SK-N-SH (cell line): Measurements from ENCODE around the gene ENTPD2. TPM values are rescaled to one million over a fixed set of nuclear protein-coding genes. Genes with fewer than 3 reads are reported as not detected.

Source experiments
- CTCF ChIA-PET: fragments of 300-600, 350-600 bp; formaldehyde crosslinking; extraction: SDS; loops from one replicate; lab custom pipeline; 2021; lab: Yijun Ruan, JAX
- POLR2A ChIA-PET: fragments of 350-600 bp; sonication (Branson Sonifier 250); formaldehyde crosslinking; extraction: SDS; loops from one replicate; lab custom pipeline; 2020; ENCODE audit warnings: antibody characterized with exemption, inconsistent platforms; lab: Yijun Ruan, JAX
- DNase-seq: peaks from one replicate; pipeline ENCODE4 v3.0.0; 2012
- H2AFZ ChIP-seq: fragments of 200-600 bp; sonication (generic); 2 replicates; pipeline ENCODE4 v1.8.1; 2016; ENCODE audit warnings: antibody characterized with exemption, mild to moderate bottlenecking, low read depth
- H3F3A ChIP-seq: fragments of 200-600 bp; sonication (generic); replicated peaks from 2 replicates; pipeline ENCODE3; 2016; ENCODE audit warnings: antibody characterized with exemption, mild to moderate bottlenecking; ENCODE audit not compliant: insufficient read depth
- H3K27ac ChIP-seq, 2 experiments: fragments of 200-500 bp in 1 of 2; fragments of 200-600 bp in 1 of 2; sonication (Bioruptor generic) in 1 of 2; sonication (generic), shearing (Covaris generic) in 1 of 2; 2 replicates each; pipeline versions ENCODE4 v1.5.1 to v1.6.1; 2014 to 2016; ENCODE audit warnings: low read depth in 2 of 2, inconsistent platforms in 1 of 2, low read length in 1 of 2, mild to moderate bottlenecking in 1 of 2, mixed read lengths in 1 of 2
- H3K27me3 ChIP-seq: fragments of 200-600 bp; sonication (generic), shearing (Covaris generic); 2 replicates; pipeline ENCODE4 v1.6.1; 2016; ENCODE audit warnings: mixed run types; ENCODE audit not compliant: insufficient read depth
- H3K36me3 ChIP-seq, 2 experiments: fragments of 200-500 bp in 1 of 2; fragments of 200-600 bp in 1 of 2; sonication (Bioruptor generic) in 1 of 2; sonication (generic) in 1 of 2; replicated peaks in 1 of 2; 2 replicates each; pipeline versions ENCODE3 to v1.5.1; 2014 to 2016; ENCODE audit warnings: low read length in 1 of 2, mild to moderate bottlenecking in 1 of 2; ENCODE audit not compliant: insufficient read depth in 2 of 2, control insufficient read depth in 1 of 2
- H3K4me1 ChIP-seq, 2 experiments: fragments of 200-500 bp in 1 of 2; fragments of 200-600 bp in 1 of 2; sonication (Bioruptor generic) in 1 of 2; sonication (generic), shearing (Covaris generic) in 1 of 2; 2 replicates each; pipeline versions ENCODE4 v1.5.1 to v1.6.1; 2014 to 2016; ENCODE audit warnings: low read depth in 1 of 2, low read length in 1 of 2, mixed run types in 1 of 2; ENCODE audit not compliant: insufficient read depth in 2 of 2, control insufficient read depth in 1 of 2
- H3K4me2 ChIP-seq: fragments of 200-600 bp; sonication (generic), shearing (Covaris generic); 2 replicates; pipeline ENCODE4 v1.6.1; 2017; ENCODE audit warnings: mixed run types
- H3K4me3 ChIP-seq, 2 experiments: fragments of 200-500 bp in 1 of 2; fragments of 200-600 bp in 1 of 2; sonication (Bioruptor generic) in 1 of 2; sonication (generic), shearing (Covaris generic) in 1 of 2; 2 replicates each; pipeline versions ENCODE4 v1.5.1 to v1.8.1; 2014 to 2016; ENCODE audit warnings: low read depth in 2 of 2, inconsistent platforms in 1 of 2, low read length in 1 of 2, mild to moderate bottlenecking in 1 of 2, mixed read lengths in 1 of 2, moderate library complexity in 1 of 2
- H3K79me2 ChIP-seq: fragments of 200-600 bp; sonication (generic); 2 replicates; pipeline ENCODE4 v1.8.1; 2017; ENCODE audit warnings: mild to moderate bottlenecking; ENCODE audit not compliant: insufficient read depth
- H3K9ac ChIP-seq: fragments of 200-600 bp; sonication (generic); 2 replicates; pipeline ENCODE4 v1.6.1; 2017; ENCODE audit warnings: mixed run types
- H3K9me2 ChIP-seq: fragments of 200-600 bp; sonication (generic); 2 replicates; pipeline ENCODE4 v1.6.1; 2017; ENCODE audit warnings: mixed run types
- H3K9me3 ChIP-seq: fragments of 200-600 bp; sonication (generic); 2 replicates; pipeline ENCODE4 v1.6.1; 2017; ENCODE audit warnings: mixed run types, mild to moderate bottlenecking, moderate library complexity
- H4K20me1 ChIP-seq: fragments of 200-600 bp; sonication (generic); 2 replicates; pipeline ENCODE4 v1.6.1; 2017; ENCODE audit warnings: mild to moderate bottlenecking, mixed run types; ENCODE audit not compliant: insufficient read depth
- CHD2 ChIP-seq: fragments of 150-350 bp; IDR thresholded peaks from 2 replicates; pipeline ENCODE4 v1.6.1; 2018; ENCODE audit warnings: low read length; ENCODE audit not compliant: partially characterized antibody
- ELF1 ChIP-seq: IDR thresholded peaks from 2 replicates; pipeline ENCODE4 v1.4.0; 2012
- EP300 ChIP-seq, 2 experiments: IDR thresholded peaks; 2 replicates each; pipeline versions ENCODE4 v1.4.0 to v1.6.1; 2012; ENCODE audit warnings: borderline replicate concordance in 1 of 2, low read depth in 1 of 2, low read length in 1 of 2
- EZH2phosphoT487 ChIP-seq: fragments of 200-600 bp; sonication (generic); IDR thresholded peaks from 2 replicates; pipeline ENCODE4 v1.6.1; 2017; ENCODE audit warnings: low read depth, mixed run types, mild to moderate bottlenecking, antibody characterized with exemption, moderate library complexity, borderline replicate concordance
- FOSL2 ChIP-seq: IDR thresholded peaks from 2 replicates; pipeline ENCODE4 v1.4.0; 2012; ENCODE audit warnings: low read depth, mild to moderate bottlenecking, moderate library complexity, borderline replicate concordance
- FOXM1 ChIP-seq: IDR thresholded peaks from 2 replicates; pipeline ENCODE4 v1.4.0; 2012; ENCODE audit warnings: low read depth, mild to moderate bottlenecking
- GABPA ChIP-seq: IDR thresholded peaks from 2 replicates; pipeline ENCODE4 v1.4.0; 2012; ENCODE audit warnings: low read depth, mild to moderate bottlenecking
- JUND ChIP-seq: IDR thresholded peaks from 2 replicates; pipeline ENCODE4 v1.4.0; 2012
- MAX ChIP-seq: IDR thresholded peaks from 2 replicates; pipeline ENCODE4 v1.4.0; 2012; ENCODE audit warnings: low read depth
- MEF2A ChIP-seq: IDR thresholded peaks from 2 replicates; pipeline ENCODE4 v1.4.0; 2012; ENCODE audit warnings: low read depth, borderline replicate concordance
- NFIC ChIP-seq: IDR thresholded peaks from 2 replicates; pipeline ENCODE4 v1.4.0; 2012; ENCODE audit warnings: borderline replicate concordance
- POLR2AphosphoS5 ChIP-seq: IDR thresholded peaks from 2 replicates; pipeline ENCODE4 v1.6.1; 2012; ENCODE audit warnings: low read depth, low read length
- RAD21 ChIP-seq: IDR thresholded peaks from 2 replicates; pipeline ENCODE4 v1.6.1; 2012; ENCODE audit warnings: mild to moderate bottlenecking, low read length
- REST ChIP-seq: IDR thresholded peaks from 2 replicates; pipeline ENCODE4 v1.6.1; 2012; ENCODE audit warnings: mild to moderate bottlenecking, low read depth, low read length, moderate library complexity
- RFX5 ChIP-seq: IDR thresholded peaks from 2 replicates; pipeline ENCODE4 v1.6.1; 2012; ENCODE audit warnings: mild to moderate bottlenecking, improper control_type of control experiment, low read length
- SIN3A ChIP-seq: IDR thresholded peaks from 2 replicates; pipeline ENCODE4 v1.6.1; 2012; ENCODE audit warnings: low read depth, mild to moderate bottlenecking, low read length, moderate library complexity, borderline replicate concordance
- SMC3 ChIP-seq: IDR thresholded peaks from 2 replicates; pipeline ENCODE4 v1.6.1; 2012; ENCODE audit warnings: low read depth, low read length, improper control_type of control experiment
- TAF1 ChIP-seq: IDR thresholded peaks from 2 replicates; pipeline ENCODE4 v1.6.1; 2012; ENCODE audit warnings: low read depth, mild to moderate bottlenecking, low read length, moderate library complexity, borderline replicate concordance
- TCF12 ChIP-seq: IDR thresholded peaks from 2 replicates; pipeline ENCODE4 v1.4.0; 2012
- WGBS: methylation state at CpG from one replicate; pipeline ENCODE4 v1.1.6; 2017; ENCODE audit warnings: low lambda C conversion rate; 5-methylcytosine and 5-hydroxymethylcytosine counted together
- polyA plus RNA-seq, 3 experiments: library from polyadenylated mRNA; depleted of rRNA; stranded (reverse); fragments of >200 nt; gene quantifications; 2 replicates each; pipeline ENCODE4 v1.2.3, GENCODE V29; 2012
- TF ChIP-seq, protein P1 (sequence below): fragments of 150-350 bp; IDR thresholded peaks from 2 replicates; pipeline ENCODE4 v1.6.1; 2017; ENCODE audit warnings: antibody characterized with exemption, low read length, low read depth, borderline replicate concordance
- TF ChIP-seq, protein P2 (sequence below): fragments of 200-600 bp; sonication (generic); IDR thresholded peaks from 2 replicates; pipeline ENCODE4 v1.6.1; 2017; ENCODE audit warnings: antibody characterized with exemption, mild to moderate bottlenecking, moderate library complexity
- TF ChIP-seq, protein P3 (sequence below): fragments of 150-350 bp; IDR thresholded peaks from 2 replicates; pipeline ENCODE4 v1.6.1; 2016; ENCODE audit warnings: mild to moderate bottlenecking, low read depth, low read length
- TF ChIP-seq, protein P4 (sequence below): IDR thresholded peaks from 2 replicates; pipeline ENCODE4; 2012

The ENTPD2 gene
- polyA plus RNA-seq, 1 of the 3 experiments (the other 2 are of a cell fraction) = not detected

- Histone ChIP-seq H3K79me2 (0 out of 2 replicates have a peak, but pooled peaks cover 3% of the 10 kb centered on the region), H3K4me3 (peak overlapping the region; percentile 62 to 73; a peak in 3 of 4 replicates), H2AFZ (no peak overlapping the region), H3F3A (no peaks in the 10 kb centered on the region), H3K27me3 (no peaks in the 10 kb centered on the region), H3K9ac (no peak overlapping the region), H3K27ac (no peak overlapping the region; a peak in 1 of 4 replicates), H3K9me2 (no peaks in the 10 kb centered on the region), H3K4me2 (peak overlapping the region; percentile 99), H4K20me1 (no peaks in the 10 kb centered on the region), H3K9me3 (no peaks in the 10 kb centered on the region), H3K4me1 (peaks cover 5 to 49% of the 10 kb centered on the region in 2 experiments; a peak in 1 of 4 replicates), H3K36me3 (no peaks in the 10 kb centered on the region)
- ChIA-PET CTCF (interaction anchor here (0.6 to 15.1 kb wide), 59 partner anchors 8 to 358 kb away, joined by 3 to 350 read pairs (median 4); partner anchors contain the start of genes AJM1, C8G, CLIC3 and CYSRT1), POLR2A (interaction anchor here (0.7 to 1.4 kb wide), 4 partner anchors 27 to 81 kb away, joined by 3 to 5 read pairs (median 4); no protein-coding TSS in a partner anchor)
- 29% methylated on average over 12 of the region's 19 CpGs for WGBS
- peak; percentile 90 for DNase-seq
- TF ChIP-seq RAD21 (peak; percentile 56), SIN3A (no peak), JUND (no peak), FOSL2 (no peak), MEF2A (no peak), REST (no peak), EZH2phosphoT487 (no peak), EP300 (IDR thresholded peaks at IDR 0.05; ENCODE audit: borderline replicate concordance in 1 of 2, low read depth in 1 of 2, low read length in 1 of 2) (no peak), TCF12 (no peak), MAX (no peak), GABPA (no peak), POLR2AphosphoS5 (no peak), RFX5 (no peak), CHD2 (no peak), FOXM1 (no peak), TAF1 (no peak), NFIC (no peak), SMC3 (peak; percentile 51), ELF1 (no peak)
- TF ChIP-seq, protein P1, sequence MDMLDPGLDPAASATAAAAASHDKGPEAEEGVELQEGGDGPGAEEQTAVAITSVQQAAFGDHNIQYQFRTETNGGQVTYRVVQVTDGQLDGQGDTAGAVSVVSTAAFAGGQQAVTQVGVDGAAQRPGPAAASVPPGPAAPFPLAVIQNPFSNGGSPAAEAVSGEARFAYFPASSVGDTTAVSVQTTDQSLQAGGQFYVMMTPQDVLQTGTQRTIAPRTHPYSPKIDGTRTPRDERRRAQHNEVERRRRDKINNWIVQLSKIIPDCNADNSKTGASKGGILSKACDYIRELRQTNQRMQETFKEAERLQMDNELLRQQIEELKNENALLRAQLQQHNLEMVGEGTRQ = no peak
- TF ChIP-seq, protein P2, sequence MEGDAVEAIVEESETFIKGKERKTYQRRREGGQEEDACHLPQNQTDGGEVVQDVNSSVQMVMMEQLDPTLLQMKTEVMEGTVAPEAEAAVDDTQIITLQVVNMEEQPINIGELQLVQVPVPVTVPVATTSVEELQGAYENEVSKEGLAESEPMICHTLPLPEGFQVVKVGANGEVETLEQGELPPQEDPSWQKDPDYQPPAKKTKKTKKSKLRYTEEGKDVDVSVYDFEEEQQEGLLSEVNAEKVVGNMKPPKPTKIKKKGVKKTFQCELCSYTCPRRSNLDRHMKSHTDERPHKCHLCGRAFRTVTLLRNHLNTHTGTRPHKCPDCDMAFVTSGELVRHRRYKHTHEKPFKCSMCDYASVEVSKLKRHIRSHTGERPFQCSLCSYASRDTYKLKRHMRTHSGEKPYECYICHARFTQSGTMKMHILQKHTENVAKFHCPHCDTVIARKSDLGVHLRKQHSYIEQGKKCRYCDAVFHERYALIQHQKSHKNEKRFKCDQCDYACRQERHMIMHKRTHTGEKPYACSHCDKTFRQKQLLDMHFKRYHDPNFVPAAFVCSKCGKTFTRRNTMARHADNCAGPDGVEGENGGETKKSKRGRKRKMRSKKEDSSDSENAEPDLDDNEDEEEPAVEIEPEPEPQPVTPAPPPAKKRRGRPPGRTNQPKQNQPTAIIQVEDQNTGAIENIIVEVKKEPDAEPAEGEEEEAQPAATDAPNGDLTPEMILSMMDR = peak; percentile 94
- TF ChIP-seq, protein P3, sequence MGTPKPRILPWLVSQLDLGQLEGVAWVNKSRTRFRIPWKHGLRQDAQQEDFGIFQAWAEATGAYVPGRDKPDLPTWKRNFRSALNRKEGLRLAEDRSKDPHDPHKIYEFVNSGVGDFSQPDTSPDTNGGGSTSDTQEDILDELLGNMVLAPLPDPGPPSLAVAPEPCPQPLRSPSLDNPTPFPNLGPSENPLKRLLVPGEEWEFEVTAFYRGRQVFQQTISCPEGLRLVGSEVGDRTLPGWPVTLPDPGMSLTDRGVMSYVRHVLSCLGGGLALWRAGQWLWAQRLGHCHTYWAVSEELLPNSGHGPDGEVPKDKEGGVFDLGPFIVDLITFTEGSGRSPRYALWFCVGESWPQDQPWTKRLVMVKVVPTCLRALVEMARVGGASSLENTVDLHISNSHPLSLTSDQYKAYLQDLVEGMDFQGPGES = no peak
- TF ChIP-seq, protein P4, sequence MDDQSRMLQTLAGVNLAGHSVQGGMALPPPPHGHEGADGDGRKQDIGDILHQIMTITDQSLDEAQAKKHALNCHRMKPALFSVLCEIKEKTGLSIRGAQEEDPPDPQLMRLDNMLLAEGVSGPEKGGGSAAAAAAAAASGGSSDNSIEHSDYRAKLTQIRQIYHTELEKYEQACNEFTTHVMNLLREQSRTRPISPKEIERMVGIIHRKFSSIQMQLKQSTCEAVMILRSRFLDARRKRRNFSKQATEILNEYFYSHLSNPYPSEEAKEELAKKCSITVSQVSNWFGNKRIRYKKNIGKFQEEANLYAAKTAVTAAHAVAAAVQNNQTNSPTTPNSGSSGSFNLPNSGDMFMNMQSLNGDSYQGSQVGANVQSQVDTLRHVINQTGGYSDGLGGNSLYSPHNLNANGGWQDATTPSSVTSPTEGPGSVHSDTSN = no peak
Measured at GRCh38 chr9:137029058-137029936, 24.6 kb downstream of the ENTPD2 start.
